ENCODE measurements around the gene PCGF3.

PCGF3 gene

DNA sequence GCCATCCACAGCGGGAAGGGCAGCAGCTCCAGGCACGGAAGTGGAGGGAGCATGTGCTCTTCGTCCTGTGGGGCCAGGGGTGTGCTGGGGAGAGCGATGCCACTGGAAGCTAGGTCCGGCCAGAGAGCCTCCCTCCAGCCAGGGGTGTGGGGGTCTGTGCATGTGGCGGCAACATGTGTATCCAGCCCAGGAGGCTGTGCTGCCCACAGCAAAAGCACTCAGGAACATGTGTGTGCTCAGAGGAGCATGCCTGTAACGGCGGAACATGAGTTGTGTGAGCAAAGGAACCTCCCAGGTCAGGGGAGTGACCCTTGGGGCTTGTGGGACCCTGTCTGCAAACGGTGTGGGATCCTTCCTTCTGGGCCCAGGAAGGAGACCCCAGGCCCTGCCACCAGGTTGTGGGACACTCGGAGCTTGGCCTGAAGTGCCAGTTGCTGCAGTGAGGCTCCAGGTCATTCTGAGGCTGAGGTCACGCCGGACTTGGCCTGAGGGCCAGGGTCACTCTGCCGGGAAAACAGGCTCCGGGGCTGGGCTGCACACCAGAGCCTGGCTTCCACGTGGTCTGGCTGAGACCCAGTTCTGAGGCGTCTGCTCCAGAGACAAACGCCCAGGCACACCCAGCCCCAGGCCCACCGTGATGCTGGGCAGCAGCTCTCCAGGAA, 83.1 kb downstream of the PCGF3 start:
- Histone ChIP-seq H3K9me3 (ENCODE audit: control extremely low read depth in 1 of 5, control insufficient read depth in 4 of 5, insufficient read depth in 2 of 5, low read depth in 1 of 5, low read length in 4 of 5) (no peaks in the 10 kb centered on the region), H3K4me1 (ENCODE audit: control extremely low read depth in 1 of 4, control insufficient read depth in 4 of 4, insufficient read depth in 4 of 4, low read length in 3 of 4) (peaks cover 0 to 39% (median 21%) of the 10 kb centered on the region in 4 experiments), H3K27me3 (replicated peaks in 2 of 5; ENCODE audit: control insufficient read depth in 4 of 5, insufficient read depth in 5 of 5, low read length in 4 of 5) (peaks cover 0 to 91% (median 25%) of the 10 kb centered on the region in 5 experiments), H3K36me3 (ENCODE audit: control insufficient read depth in 4 of 4, insufficient read depth in 4 of 4, low read length in 3 of 4) (no peaks in the 10 kb centered on the region), H3K27ac (ENCODE audit: insufficient read depth in 1 of 2, low read depth in 1 of 2, low read length in 2 of 2, poor library complexity in 1 of 2, severe bottlenecking in 2 of 2) (no peak overlapping the region), H3K4me3 (ENCODE audit: control insufficient read depth in 1 of 7, extremely low read depth in 1 of 7, insufficient read depth in 4 of 7, low read depth in 2 of 7, low read length in 6 of 7) (no peak overlapping the region)
- DNase-seq, result no peak
- CTCF ChIA-PET, result no interaction called here
- WGBS (ENCODE audit: insufficient coverage), result 85% methylated on average over 15 of the region's 18 CpGs
- POLR2A ChIA-PET, result no interaction called here

GRCh38 chr4:789571-790465, 84.2 kb downstream of the PCGF3 start:
- ChIA-PET POLR2A (no interaction called here), CTCF (interaction anchor here (1.0 kb wide), 1 partner anchor 197 kb away, joined by 4 read pairs; the partner anchor contains the start of gene IDUA)
- Histone ChIP-seq H3K27me3 (replicated peaks in 2 of 5; ENCODE audit: control insufficient read depth in 4 of 5, insufficient read depth in 5 of 5, low read length in 4 of 5) (peaks cover 0 to 93% (median 36%) of the 10 kb centered on the region in 5 experiments), H3K27ac (ENCODE audit: insufficient read depth in 1 of 2, low read depth in 1 of 2, low read length in 2 of 2, poor library complexity in 1 of 2, severe bottlenecking in 2 of 2) (no peak overlapping the region), H3K4me3 (ENCODE audit: control insufficient read depth in 1 of 7, extremely low read depth in 1 of 7, insufficient read depth in 4 of 7, low read depth in 2 of 7, low read length in 6 of 7) (no peak overlapping the region), H3K36me3 (ENCODE audit: control insufficient read depth in 4 of 4, insufficient read depth in 4 of 4, low read length in 3 of 4) (no peaks in the 10 kb centered on the region), H3K9me3 (ENCODE audit: control extremely low read depth in 1 of 5, control insufficient read depth in 4 of 5, insufficient read depth in 2 of 5, low read depth in 1 of 5, low read length in 4 of 5) (no peaks in the 10 kb centered on the region), H3K4me1 (ENCODE audit: control extremely low read depth in 1 of 4, control insufficient read depth in 4 of 4, insufficient read depth in 4 of 4, low read length in 3 of 4) (peaks cover 0 to 42% (median 23%) of the 10 kb centered on the region in 4 experiments)
- 78% methylated on average over 13 of the region's 27 CpGs for WGBS (ENCODE audit: insufficient coverage)
- DNase-seq, result no peak

DNA sequence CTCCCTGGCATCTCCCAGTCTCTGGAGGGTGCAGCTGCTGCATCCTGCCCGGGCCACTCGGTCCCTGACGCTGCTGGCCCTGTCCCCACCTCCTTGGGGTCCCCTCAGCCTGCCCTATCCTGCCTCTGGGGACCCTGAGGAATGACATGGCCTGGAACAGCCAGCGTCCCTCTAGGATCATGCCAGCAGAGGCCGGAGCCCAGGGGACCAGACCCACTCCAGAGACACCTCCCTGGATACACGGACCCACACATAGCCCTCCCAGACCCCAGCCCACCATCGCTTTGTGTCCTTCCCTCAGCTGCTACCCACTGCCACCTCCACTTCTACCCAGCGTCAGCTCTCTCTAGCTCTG, 84.8 kb downstream of the PCGF3 start:
- Histone ChIP-seq H3K4me1 (ENCODE audit: control extremely low read depth in 1 of 4, control insufficient read depth in 4 of 4, insufficient read depth in 4 of 4, low read length in 3 of 4) (peaks cover 0 to 42% (median 23%) of the 10 kb centered on the region in 4 experiments), H3K27me3 (replicated peaks in 2 of 5; ENCODE audit: control insufficient read depth in 4 of 5, insufficient read depth in 5 of 5, low read length in 4 of 5) (peaks cover 0 to 93% (median 32%) of the 10 kb centered on the region in 5 experiments), H3K36me3 (ENCODE audit: control insufficient read depth in 4 of 4, insufficient read depth in 4 of 4, low read length in 3 of 4) (no peaks in the 10 kb centered on the region), H3K4me3 (ENCODE audit: control insufficient read depth in 1 of 7, extremely low read depth in 1 of 7, insufficient read depth in 4 of 7, low read depth in 2 of 7, low read length in 6 of 7) (no peak overlapping the region), H3K9me3 (ENCODE audit: control extremely low read depth in 1 of 5, control insufficient read depth in 4 of 5, insufficient read depth in 2 of 5, low read depth in 1 of 5, low read length in 4 of 5) (no peaks in the 10 kb centered on the region), H3K27ac (ENCODE audit: insufficient read depth in 1 of 2, low read depth in 1 of 2, low read length in 2 of 2, poor library complexity in 1 of 2, severe bottlenecking in 2 of 2) (no peak overlapping the region)
- 70% methylated on average over 8 of the region's 8 CpGs for WGBS (ENCODE audit: insufficient coverage)
- no peak for DNase-seq
- POLR2A ChIA-PET, result no interaction called here
- CTCF ChIA-PET, result interaction anchor here (1.2 kb wide), 1 partner anchor 147 kb away, joined by 3 read pairs; no protein-coding TSS in a partner anchor

GRCh38 chr4:791252-791897, 85.7 kb downstream of the PCGF3 start:
- WGBS (ENCODE audit: insufficient coverage), result 73% methylated on average over 20 of the region's 29 CpGs
- Histone ChIP-seq H3K4me1 (ENCODE audit: control extremely low read depth in 1 of 4, control insufficient read depth in 4 of 4, insufficient read depth in 4 of 4, low read length in 3 of 4) (peaks cover 0 to 36% (median 20%) of the 10 kb centered on the region in 4 experiments), H3K36me3 (ENCODE audit: control insufficient read depth in 4 of 4, insufficient read depth in 4 of 4, low read length in 3 of 4) (no peaks in the 10 kb centered on the region), H3K9me3 (ENCODE audit: control extremely low read depth in 1 of 5, control insufficient read depth in 4 of 5, insufficient read depth in 2 of 5, low read depth in 1 of 5, low read length in 4 of 5) (no peaks in the 10 kb centered on the region), H3K27ac (ENCODE audit: insufficient read depth in 1 of 2, low read depth in 1 of 2, low read length in 2 of 2, poor library complexity in 1 of 2, severe bottlenecking in 2 of 2) (no peak overlapping the region), H3K4me3 (ENCODE audit: control insufficient read depth in 1 of 7, extremely low read depth in 1 of 7, insufficient read depth in 4 of 7, low read depth in 2 of 7, low read length in 6 of 7) (no peak overlapping the region), H3K27me3 (replicated peaks in 2 of 5; ENCODE audit: control insufficient read depth in 4 of 5, insufficient read depth in 5 of 5, low read length in 4 of 5) (peaks cover 0 to 93% (median 36%) of the 10 kb centered on the region in 5 experiments)
- ChIA-PET CTCF (interaction anchor here (1.2 kb wide), 1 partner anchor 146 kb away, joined by 3 read pairs; no protein-coding TSS in a partner anchor), POLR2A (no interaction called here)
- DNase-seq, result no peak

- H3K9me3 ChIP-seq (ENCODE audit: control extremely low read depth in 1 of 5, control insufficient read depth in 4 of 5, insufficient read depth in 2 of 5, low read depth in 1 of 5, low read length in 4 of 5), result no peaks in the 10 kb centered on the region
- peak overlapping the region in 3 of 7 experiments; percentile 14 to 36 (median 33) for H3K4me3 ChIP-seq (ENCODE audit: control insufficient read depth in 1 of 7, extremely low read depth in 1 of 7, insufficient read depth in 4 of 7, low read depth in 2 of 7, low read length in 6 of 7)
- CTCF ChIA-PET, result interaction anchor here (1.2 to 2.7 kb wide), 2 partner anchors 9 to 145 kb away, joined by 3 to 9 read pairs; no protein-coding TSS in a partner anchor
- H3K27me3 ChIP-seq (replicated peaks in 2 of 5; ENCODE audit: control insufficient read depth in 4 of 5, insufficient read depth in 5 of 5, low read length in 4 of 5), result peaks cover 0 to 93% (median 39%) of the 10 kb centered on the region in 5 experiments
- H3K36me3 ChIP-seq (ENCODE audit: control insufficient read depth in 4 of 4, insufficient read depth in 4 of 4, low read length in 3 of 4), result no peaks in the 10 kb centered on the region
- DNase-seq, result peak in 2 of 3 donors; percentile 44 to 49
- no peak overlapping the region for H3K27ac ChIP-seq (ENCODE audit: insufficient read depth in 1 of 2, low read depth in 1 of 2, low read length in 2 of 2, poor library complexity in 1 of 2, severe bottlenecking in 2 of 2)
- H3K4me1 ChIP-seq (ENCODE audit: control extremely low read depth in 1 of 4, control insufficient read depth in 4 of 4, insufficient read depth in 4 of 4, low read length in 3 of 4), result peaks cover 0 to 29% (median 15%) of the 10 kb centered on the region in 4 experiments
- POLR2A ChIA-PET, result no interaction called here
- WGBS (ENCODE audit: insufficient coverage), result 26% methylated on average over 26 of the region's 50 CpGs
Measured at GRCh38 chr4:791898-792625, 86.4 kb downstream of the PCGF3 start.

DNA sequence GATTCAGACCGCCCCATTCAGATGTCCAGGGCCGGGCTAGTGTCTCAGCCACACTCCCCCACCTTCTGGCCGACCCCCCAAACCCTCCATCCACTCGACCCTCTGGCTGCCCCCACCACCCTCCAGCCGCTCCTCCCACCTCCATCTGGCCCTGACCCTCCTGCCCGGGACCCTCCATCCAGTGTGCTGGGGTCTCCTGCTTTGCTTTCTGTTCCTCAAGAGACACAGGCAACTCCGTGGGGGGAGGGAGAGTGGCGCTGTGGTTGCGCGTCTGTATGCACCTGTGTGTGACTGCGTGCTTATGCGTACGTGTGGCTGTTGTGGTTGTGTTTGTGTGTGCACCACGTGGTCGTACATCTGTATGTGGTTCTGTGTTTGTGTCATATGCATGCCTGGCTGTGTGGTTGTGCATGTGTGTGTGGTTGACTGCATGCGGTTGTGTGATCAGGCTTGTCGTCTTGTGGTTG, 87.0 kb downstream of the PCGF3 start:
- peak overlapping the region in 1 of 7 experiments; percentile 33 for H3K4me3 ChIP-seq (ENCODE audit: control insufficient read depth in 1 of 7, extremely low read depth in 1 of 7, insufficient read depth in 4 of 7, low read depth in 2 of 7, low read length in 6 of 7)
- H3K9me3 ChIP-seq (ENCODE audit: control extremely low read depth in 1 of 5, control insufficient read depth in 4 of 5, insufficient read depth in 2 of 5, low read depth in 1 of 5, low read length in 4 of 5), result no peaks in the 10 kb centered on the region
- ChIA-PET POLR2A (no interaction called here), CTCF (interaction anchor here (1.0 to 2.7 kb wide), 2 partner anchors 9 to 13 kb away, joined by 3 to 9 read pairs; no protein-coding TSS in a partner anchor)
- 44% methylated on average over 7 of the region's 17 CpGs for WGBS (ENCODE audit: insufficient coverage)
- H3K27me3 ChIP-seq (replicated peaks in 2 of 5; ENCODE audit: control insufficient read depth in 4 of 5, insufficient read depth in 5 of 5, low read length in 4 of 5), result peaks cover 0 to 91% (median 33%) of the 10 kb centered on the region in 5 experiments
- no peak overlapping the region for H3K27ac ChIP-seq (ENCODE audit: insufficient read depth in 1 of 2, low read depth in 1 of 2, low read length in 2 of 2, poor library complexity in 1 of 2, severe bottlenecking in 2 of 2)
- peaks cover 0 to 24% (median 11%) of the 10 kb centered on the region in 4 experiments for H3K4me1 ChIP-seq (ENCODE audit: control extremely low read depth in 1 of 4, control insufficient read depth in 4 of 4, insufficient read depth in 4 of 4, low read length in 3 of 4)
- H3K36me3 ChIP-seq (ENCODE audit: control insufficient read depth in 4 of 4, insufficient read depth in 4 of 4, low read length in 3 of 4), result no peaks in the 10 kb centered on the region
- DNase-seq, result peak in 2 of 3 donors; percentile 30 to 53

Measured in common myeloid progenitor, CD34-positive (primary cell).